Measurements from ENCODE around the gene KDM7A.
"Not testable (repeated sequence)": the region's sequence is repeated elsewhere in the genome, so short reads cannot be mapped to it uniquely, and the experiment has no call there.

KDM7A gene, protein sequence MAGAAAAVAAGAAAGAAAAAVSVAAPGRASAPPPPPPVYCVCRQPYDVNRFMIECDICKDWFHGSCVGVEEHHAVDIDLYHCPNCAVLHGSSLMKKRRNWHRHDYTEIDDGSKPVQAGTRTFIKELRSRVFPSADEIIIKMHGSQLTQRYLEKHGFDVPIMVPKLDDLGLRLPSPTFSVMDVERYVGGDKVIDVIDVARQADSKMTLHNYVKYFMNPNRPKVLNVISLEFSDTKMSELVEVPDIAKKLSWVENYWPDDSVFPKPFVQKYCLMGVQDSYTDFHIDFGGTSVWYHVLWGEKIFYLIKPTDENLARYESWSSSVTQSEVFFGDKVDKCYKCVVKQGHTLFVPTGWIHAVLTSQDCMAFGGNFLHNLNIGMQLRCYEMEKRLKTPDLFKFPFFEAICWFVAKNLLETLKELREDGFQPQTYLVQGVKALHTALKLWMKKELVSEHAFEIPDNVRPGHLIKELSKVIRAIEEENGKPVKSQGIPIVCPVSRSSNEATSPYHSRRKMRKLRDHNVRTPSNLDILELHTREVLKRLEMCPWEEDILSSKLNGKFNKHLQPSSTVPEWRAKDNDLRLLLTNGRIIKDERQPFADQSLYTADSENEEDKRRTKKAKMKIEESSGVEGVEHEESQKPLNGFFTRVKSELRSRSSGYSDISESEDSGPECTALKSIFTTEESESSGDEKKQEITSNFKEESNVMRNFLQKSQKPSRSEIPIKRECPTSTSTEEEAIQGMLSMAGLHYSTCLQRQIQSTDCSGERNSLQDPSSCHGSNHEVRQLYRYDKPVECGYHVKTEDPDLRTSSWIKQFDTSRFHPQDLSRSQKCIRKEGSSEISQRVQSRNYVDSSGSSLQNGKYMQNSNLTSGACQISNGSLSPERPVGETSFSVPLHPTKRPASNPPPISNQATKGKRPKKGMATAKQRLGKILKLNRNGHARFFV

GRCh38 chr7:140176811-140177702, at the start of gene KDM7A:
Gene KDM7A (minus strand): TSS chr7:140176983. CDS start chr7:140176937, 46 bp downstream.
- peak; percentile 74 for DNase-seq

DNA sequence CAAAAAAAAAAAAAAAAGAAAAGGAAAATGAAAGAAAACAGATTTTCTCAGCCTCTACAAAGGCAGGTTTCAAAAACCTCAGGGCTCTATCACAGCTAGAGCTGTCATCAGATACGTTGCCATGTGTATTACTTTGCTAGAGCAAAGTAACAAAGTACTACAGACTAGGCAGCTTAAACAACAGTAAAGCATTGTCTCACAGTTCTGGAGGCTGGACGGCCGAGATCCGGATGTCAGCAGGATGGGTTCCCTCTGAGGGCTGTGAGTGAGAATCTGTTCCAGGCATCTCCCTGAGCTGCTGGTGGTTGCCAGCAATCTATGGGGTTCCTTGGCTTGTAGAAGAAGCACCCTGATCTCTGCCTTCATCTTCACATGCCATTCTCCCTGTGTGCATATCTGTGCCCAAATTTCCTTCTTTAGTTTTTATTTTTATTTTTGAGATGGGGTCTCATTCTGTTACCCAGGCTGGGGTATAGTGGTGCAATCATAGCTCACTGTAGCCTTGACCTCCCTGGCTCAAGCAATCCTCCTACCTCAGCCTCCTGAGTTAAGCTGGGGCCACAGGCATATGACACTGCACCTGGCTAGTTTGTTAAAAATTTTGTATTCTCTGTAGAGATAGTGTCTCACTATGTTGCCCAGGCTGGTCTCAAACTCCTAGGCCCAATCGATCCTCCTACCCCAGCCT, 48.9 kb upstream of the KDM7A start:
- no peak for DNase-seq

- DNase-seq: no peak
Measured at GRCh38 chr7:140223515-140224221, 46.9 kb upstream of the KDM7A start.

DNA sequence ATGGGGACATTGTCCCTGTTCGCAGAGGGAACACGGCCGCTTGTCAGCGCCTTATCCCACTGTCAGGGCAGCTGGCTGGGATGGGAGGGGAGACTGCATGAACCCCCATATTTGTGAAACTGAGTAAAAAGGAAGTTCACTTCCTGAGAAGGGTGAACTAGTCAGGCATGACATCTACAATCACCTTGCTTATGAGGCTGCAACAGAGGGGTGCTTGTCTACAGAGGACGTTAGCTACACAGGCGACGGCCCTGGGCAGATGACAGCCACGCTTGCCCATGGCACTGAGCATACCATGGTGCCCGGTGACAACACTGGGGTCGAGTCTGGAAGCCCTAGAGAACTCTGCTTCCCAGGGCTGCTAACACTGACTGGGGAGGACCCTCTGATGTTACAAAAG, 46.0 kb upstream of the KDM7A start:
- no peak for DNase-seq

- no peak for DNase-seq
Measured at GRCh38 chr7:140219672-140220524, 43.1 kb upstream of the KDM7A start.

DNA sequence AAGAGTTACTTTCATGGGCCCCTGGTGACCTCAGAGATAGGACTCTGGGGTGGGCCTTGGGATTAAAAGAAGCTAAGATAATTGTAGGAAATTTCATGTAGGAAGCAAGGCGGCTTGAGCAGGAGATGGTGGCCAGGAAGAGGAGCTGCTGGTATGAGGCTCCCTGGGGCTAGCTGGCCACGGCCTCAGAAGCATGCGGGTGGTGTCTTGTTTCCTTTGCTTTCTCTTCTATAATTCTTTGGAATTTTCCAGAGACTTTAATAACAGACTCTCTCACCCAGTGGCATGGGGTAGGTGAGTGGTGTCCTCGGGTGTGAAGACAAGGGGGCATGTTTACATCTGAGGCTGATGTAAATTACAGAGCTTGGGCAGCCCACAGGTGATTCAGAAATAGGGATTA, 41.9 kb upstream of the KDM7A start:
- no peak for DNase-seq

DNA sequence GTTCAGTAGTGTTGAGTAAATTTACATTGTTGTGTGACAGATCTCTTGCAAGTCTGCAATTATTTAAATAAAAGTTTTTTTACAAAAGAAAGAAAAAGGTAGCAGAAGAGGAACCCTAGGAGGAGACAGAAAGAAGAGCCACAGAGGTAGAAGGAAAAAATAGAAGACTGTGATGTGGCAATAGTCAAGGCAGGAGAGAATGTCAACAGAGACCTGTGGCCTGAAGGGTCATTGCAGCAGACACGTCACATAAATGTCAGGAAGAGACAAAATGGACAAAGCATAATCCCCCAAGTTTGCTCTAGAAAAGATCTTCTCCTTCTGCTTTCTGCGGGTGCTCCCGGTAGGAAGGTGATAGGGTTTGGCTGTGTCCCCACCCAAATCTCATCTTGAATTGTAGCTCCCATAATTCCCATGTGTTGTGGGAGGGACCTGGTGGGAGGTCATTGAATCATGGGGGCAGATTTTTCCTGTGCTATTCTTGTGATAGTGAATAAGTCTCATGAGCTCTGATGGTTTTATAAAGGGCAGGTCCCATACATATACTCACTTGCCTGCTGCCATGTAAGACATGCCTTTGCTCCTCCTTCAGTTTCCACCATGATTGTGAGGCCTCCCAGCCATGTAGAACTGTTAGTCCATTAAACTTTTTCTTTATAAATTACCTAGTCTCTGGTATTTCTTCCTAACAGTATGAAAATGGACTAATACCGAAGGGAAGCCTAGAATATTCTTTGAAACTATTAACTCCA, 41.1 kb upstream of the KDM7A start:
- DNase-seq: no peak

DNA sequence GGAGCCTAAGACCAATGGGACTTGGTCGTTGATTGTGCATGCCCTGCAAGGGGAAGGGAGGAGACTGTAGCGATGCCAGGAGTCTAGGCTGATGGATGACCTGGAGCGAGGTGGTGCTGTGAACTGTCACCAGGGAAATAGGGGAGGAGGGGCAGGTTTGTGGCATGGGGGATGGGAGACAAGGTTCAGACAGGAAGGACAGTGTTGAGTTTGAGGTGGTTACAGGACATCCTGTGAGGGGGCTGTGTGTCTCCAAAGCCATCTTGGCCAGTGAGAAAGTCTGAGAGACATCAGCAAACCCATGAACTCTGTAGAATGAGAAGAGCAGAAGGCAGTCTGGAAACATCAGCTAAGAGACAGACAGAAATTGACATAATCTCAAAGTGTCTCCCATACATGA, 38.5 kb upstream of the KDM7A start:
- DNase-seq: no peak

- no peak for DNase-seq
Measured at GRCh38 chr7:140214075-140214684, 37.4 kb upstream of the KDM7A start.

DNA sequence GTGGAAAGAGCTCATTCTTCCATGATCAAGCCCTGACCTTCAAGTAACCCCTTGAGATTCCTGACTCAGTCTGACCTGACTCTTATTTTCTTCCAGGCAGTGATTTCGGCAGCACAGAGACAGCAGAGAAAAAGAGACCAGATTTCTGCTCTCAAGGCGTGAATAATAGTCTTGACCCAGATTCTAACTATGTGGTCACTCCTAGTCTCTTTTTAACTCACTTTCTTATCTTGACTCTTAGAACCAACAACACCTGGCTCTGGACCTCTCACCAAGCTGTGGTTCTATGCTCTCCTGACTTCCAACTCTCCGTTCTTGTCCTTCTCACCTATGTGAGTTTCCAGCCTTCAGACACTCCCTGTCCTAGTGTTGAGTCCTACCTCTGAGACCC, 36.9 kb upstream of the KDM7A start:
- no peak for DNase-seq

DNA sequence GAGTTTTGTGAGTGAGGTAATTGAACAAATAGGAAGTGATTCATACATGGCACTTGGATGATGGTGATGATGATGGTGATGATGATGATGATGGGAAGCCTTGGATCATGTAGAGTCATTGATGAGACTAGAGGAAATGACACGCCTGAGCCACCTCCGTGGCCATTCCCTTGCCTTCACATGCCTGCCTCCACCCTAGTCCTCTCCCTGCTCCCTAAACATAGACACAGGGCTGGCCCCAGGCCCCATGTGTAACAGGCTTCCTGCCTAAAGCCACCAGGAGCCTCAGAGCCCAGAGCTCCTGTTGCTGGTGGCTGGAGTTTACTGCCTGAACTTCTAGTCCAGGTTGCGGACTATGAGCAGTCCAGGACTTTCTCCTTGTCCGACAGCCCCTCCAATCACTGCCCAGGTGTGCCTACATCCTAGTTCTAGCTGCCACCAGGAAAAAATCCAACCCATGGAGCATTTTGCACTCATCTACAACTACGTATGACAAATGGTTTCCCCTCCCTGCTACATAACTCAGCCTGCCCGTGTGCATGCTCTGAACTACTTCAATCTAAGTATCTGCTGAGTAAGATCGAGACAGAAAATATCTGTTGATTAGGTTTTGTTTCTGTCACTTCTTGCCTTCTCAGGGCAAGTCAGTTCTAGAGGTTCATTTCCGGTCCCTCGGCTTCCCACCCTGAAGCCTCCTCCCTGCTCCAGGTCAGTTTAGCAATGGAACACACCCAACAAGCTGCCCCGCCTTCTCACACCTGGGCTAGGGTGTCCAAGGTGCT, 35.5 kb upstream of the KDM7A start:
- DNase-seq: no peak

DNA sequence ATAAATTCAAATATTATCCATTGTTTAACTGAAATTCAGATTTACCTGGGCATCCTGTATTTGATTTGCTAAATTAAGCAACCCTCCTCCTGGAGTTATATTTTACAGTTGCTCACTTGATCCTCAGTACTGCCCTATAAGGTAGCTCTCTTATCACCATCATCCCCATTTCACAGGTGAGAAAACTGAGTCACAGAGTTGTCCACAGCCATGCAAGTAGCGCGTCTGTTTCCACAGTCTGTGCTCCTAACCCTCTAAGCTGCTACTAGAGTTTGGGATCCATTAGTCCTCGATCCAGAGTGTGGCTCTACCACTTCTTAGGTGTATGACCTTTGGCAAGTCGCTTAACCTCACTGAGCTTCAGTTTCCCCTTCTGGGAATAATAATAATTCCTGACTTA, 34.9 kb upstream of the KDM7A start:
- DNase-seq: no peak

DNA sequence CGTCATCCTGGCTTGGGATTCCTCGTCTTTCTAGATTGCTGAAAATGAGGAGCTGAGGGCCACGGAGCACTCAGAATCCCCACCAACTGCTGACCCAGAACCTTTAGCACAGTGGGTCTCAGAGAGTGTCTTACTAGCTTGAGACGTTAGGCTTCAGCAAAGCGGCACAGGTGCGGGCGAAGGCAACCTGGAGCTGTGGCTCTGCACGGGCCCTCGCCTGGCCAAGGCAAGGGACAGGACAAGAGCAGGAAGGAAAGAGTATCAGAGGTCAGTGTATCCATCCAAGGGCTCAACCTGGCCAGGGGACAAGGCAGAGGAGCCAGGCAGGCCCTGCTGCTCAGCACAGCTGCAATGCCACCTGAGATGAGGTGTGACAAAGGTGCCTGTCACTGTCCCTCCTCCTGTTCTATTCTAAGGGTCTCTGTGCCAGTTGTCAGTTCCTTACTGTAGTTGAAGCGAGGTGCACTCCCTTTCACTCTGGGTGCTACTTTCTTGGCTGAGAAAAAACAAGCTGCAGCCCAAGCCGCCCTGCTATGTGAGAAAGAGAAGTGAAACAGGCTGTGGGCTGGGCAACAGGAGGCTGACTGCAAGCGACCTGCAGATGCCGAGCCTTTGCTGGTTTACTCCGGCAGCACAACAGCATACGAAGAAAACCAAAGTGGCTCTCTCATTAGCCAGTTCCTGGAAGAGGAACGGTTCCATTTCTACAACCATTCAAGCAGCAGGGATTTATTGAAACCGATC, 33.3 kb upstream of the KDM7A start:
- no peak for DNase-seq

DNA sequence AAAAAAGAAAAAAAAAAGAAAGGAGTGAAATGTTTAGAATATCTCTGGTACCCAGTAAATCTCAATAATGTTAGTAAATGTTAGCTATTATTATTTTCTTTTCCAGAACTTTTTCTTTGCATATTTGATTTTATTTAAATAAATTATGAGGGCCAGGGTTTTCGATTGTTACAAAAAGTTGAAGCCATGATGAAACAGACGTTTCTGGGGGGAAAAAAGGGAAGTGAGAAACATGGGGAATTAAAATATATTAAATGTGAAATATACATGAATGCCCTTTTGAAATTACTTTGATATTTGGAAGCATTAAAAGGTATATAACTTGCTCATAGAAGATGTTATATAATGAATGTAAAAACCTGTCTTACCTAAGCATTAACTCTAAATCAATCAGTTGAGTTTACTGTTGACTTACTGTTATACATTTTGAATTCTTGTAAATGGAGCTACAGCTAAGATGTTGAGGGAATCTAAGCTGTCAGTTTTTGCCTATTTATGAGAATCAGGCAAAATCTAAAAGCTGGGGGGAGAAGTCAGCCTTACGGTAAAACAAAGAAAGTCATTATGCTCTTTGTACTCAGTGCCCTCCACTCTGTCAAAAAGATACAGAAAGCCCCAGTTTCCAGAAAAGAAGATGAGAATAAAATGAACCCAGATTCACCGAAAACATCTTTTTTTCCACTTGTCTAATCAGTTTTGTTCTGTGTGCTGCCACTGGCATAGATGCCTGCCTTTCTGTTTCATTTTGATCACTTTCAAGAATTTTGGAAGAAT, 30.0 kb upstream of the KDM7A start:
- no peak for DNase-seq

- DNase-seq: no peak
Measured at GRCh38 chr7:140205600-140205999, 28.8 kb upstream of the KDM7A start.

- no peak for DNase-seq
Measured at GRCh38 chr7:140203556-140203955, 26.8 kb upstream of the KDM7A start.

DNA sequence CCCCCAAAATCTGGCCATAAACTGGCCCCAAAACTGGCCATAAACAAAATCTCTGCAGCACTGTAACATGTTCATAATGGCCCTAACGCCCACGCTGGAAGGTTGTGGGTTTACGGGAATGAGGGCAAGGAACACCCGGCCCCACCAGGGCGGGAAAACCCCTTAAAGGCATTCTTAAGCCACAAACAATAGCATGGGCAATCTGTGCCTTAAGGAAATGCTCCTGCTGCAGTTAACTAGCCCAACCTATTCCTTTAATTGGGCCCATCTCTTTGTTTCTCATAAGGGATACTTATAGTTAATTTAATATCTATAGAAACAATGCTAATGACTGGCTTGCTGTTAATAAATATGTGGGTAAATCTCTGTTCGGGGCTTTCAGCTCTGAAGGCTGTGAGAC, 26.2 kb upstream of the KDM7A start:
- not testable (repeated sequence) for DNase-seq

All from GDM1 (cell line).